ENCODE data around the gene ACAP3.

ACAP3 gene

GRCh38 chr1:1290238-1290731, 17.4 kb downstream of the ACAP3 start:
- Mint-ChIP-seq H3K9me3 (no peaks in the 10 kb centered on the region), H3K4me3 (no peak overlapping the region), H3K27me3 (ENCODE audit: low read depth) (no peaks in the 10 kb centered on the region), H3K27ac (peak overlapping the region; percentile 36), H3K4me1 (ENCODE audit: low read depth) (no peaks in the 10 kb centered on the region), H3K36me3 (ENCODE audit: low read depth) (no peaks in the 10 kb centered on the region)
- peak; percentile 47 for DNase-seq (ENCODE audit: low spot score)

DNA sequence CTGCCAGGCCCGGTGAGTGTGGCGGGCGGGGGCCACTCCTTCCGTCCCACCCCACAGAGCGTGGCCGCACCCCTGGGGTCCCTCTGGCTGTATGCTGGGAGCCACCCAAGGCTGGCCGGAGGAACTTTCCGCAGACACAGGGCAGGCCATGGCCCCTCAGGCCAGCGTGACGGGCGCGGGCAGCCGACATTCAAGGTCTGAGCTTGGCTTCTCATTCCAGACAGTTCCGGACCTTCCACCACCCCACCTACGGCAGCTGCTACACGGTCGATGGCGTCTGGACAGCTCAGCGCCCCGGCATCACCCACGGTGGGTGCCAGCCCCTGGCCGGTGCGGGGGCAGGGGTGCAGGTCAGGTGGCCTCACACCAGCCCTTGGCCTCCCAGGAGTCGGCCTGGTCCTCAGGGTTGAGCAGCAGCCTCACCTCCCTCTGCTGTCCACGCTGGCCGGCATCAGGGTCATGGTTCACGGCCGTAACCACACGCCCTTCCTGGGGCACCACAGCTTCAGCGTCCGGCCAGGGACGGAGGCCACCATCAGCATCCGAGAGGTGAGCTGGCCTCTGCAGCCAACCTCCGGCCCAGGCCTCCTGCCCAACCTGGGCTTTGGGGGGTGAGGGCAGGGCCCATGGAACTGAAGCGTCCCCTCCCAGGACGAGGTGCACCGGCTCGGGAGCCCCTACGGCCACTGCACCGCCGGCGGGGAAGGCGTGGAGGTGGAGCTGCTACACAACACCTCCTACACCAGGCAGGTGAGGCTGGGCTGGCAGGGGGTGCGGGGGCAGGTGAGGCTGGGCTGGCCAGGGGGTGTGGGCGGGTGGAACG, 20.2 kb downstream of the ACAP3 start:
- Mint-ChIP-seq H3K27me3 (ENCODE audit: low read depth) (no peaks in the 10 kb centered on the region), H3K4me1 (ENCODE audit: low read depth) (no peaks in the 10 kb centered on the region), H3K27ac (no peak overlapping the region), H3K36me3 (ENCODE audit: low read depth) (no peaks in the 10 kb centered on the region), H3K4me3 (no peak overlapping the region), H3K9me3 (no peaks in the 10 kb centered on the region)
- no peak for DNase-seq (ENCODE audit: low spot score)

DNA sequence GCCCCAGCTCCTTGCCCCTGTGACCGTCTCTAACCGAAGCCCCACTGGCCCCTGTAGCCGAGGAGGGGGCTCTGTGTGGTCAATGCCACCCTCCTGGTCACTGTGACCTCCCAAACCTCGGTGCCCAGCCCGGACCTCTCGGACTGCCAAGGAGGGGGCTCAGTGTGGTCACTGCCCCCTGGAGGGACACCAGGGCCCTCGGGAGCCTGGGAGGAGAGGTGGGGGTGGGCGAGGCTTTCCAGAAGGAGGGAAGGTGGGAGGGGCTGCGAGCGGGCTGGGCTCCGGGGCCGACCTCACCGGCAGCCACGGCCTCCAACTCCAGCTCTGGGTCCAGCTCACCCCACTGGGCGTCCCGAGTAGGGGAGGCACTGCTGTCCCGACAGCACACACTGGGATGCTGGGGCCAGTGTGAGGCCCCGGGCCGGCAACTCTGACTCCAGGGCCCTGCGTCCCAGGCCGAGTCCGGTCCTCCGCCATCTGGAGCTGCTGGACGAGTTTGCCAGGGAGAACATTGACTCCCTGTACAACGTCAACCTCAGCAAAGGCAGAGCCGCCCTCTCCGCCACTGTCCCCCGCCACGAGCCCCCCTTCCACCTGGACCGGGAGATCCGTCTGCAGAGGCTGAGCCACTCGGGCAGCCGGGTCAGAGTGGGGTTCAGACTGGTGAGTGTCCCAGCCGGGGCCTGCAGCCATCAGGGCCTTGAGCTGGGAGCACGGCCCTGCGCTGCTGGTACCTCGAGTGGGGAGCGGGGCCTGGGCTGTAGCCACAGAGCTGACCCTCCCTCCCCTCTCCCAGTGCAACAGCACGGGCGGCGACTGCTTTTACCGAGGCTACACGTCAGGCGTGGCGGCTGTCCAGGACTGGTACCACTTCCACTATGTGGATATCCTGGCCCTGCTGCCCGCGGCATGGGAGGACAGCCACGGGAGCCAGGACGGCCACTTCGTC, 21.1 kb downstream of the ACAP3 start:
- Mint-ChIP-seq H3K4me1 (ENCODE audit: low read depth) (no peaks in the 10 kb centered on the region), H3K9me3 (no peaks in the 10 kb centered on the region), H3K27me3 (ENCODE audit: low read depth) (no peaks in the 10 kb centered on the region), H3K36me3 (ENCODE audit: low read depth) (no peaks in the 10 kb centered on the region), H3K4me3 (no peak overlapping the region), H3K27ac (no peak overlapping the region)
- no peak for DNase-seq (ENCODE audit: low spot score)

GRCh38 chr1:1285611-1286311, 22.0 kb downstream of the ACAP3 start:
- no peaks in the 10 kb centered on the region for H3K9me3 Mint-ChIP-seq
- no peaks in the 10 kb centered on the region for H3K4me1 Mint-ChIP-seq (ENCODE audit: low read depth)

DNA sequence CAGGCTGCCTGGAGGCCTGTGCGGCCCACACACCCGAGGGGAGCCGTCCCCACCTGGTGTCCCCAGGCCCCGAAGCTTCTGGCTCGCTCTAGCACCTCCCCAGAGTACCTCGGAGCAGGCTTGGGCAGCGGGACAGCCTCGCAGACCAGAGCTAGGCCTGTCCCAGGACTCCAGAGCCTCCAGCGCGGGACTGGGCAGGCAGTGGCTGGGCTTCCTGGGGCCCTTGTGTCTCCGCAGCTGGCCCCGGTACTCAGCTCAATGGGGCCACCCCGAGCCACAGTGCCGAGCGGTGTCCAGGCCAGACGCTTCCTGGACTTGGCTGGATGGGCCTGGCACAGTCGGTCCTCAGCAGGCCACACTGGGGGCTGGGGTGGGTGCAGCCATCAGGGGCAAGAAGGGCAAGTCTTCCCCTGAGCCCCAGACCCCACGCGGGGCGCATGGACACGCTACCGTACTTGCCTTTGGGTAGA, 22.6 kb downstream of the ACAP3 start:
- Mint-ChIP-seq H3K36me3 (ENCODE audit: low read depth) (no peaks in the 10 kb centered on the region), H3K9me3 (no peaks in the 10 kb centered on the region), H3K4me1 (ENCODE audit: low read depth) (no peaks in the 10 kb centered on the region), H3K27ac (no peak overlapping the region), H3K4me3 (no peak overlapping the region), H3K27me3 (ENCODE audit: low read depth) (no peaks in the 10 kb centered on the region)
- DNase-seq (ENCODE audit: low spot score) = no peak

More at GRCh38 chr1:1285611-1286311, 22.0 kb downstream of the ACAP3 start:
- Mint-ChIP-seq H3K36me3 (ENCODE audit: low read depth) (no peaks in the 10 kb centered on the region), H3K27me3 (ENCODE audit: low read depth) (no peaks in the 10 kb centered on the region), H3K27ac (no peak overlapping the region), H3K4me3 (no peak overlapping the region)
- DNase-seq (ENCODE audit: low spot score) = no peak

DNA sequence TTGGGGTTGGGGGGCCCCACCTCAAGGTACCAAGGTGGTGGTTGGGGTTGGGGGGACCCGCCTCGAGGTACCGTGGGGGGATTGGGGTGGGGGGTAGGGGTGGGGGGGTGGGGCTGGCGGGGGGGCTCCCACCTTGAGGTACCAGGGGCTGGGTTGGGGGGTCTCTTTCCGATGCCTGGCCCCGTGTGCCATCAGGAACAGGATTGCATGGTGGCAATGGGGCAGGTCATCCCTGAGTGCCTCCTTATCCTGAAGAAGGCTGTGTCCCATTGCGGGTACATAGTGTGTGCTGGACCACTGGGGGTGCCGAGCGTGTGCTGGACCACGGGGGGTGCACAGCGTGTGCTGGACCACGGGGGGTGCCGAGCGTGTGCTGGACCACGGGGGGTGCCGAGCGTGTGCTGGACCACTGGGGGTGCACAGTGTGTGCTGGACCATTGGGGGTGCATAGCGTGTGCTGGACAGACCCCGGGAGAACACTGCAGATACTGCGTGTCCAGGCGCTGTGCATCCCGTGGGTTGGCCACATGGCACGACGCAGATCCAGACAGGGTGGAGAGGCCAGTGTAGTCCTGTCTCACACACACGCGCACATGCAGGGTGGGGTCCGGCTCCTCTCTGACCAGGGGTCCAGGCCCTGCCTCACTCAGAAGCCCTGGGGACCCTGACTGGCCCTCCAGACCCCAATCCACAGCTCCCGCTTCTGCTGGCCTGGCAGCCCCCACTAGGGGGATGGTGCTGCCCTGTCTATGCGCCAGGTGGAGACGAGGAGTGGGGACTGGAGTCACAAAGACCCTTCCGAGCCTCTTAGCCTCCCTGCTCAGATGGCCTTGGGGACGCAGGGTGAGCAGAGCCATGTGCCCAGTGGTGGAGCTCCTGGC, 23.3 kb downstream of the ACAP3 start:
- no peaks in the 10 kb centered on the region for H3K36me3 Mint-ChIP-seq (ENCODE audit: low read depth)
- H3K4me1 Mint-ChIP-seq (ENCODE audit: low read depth) = no peaks in the 10 kb centered on the region
- no peaks in the 10 kb centered on the region for H3K27me3 Mint-ChIP-seq (ENCODE audit: low read depth)
- no peak for DNase-seq (ENCODE audit: low spot score)
- no peak overlapping the region for H3K27ac Mint-ChIP-seq
- H3K4me3 Mint-ChIP-seq = no peak overlapping the region
- H3K9me3 Mint-ChIP-seq = no peaks in the 10 kb centered on the region

DNA sequence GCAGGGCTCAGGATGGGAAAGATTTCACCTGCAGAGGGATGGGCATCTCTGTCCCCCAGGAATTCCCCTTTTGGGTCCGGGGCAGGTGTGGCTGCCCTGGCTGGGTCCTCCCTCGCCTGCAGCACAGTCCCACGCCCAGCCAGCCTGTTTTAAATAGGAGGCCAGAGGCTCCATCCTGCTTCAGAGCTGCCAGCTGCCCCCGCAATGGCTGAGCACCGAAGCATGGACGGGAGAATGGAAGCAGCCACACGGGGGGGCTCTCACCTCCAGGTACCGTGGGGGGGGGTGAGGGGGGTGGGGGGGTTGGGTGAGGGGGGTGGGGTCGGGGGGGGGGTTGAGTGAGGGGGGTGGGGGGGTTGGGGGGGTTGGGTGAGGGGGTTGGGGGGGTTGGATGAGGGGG, 23.9 kb downstream of the ACAP3 start:
- no peaks in the 10 kb centered on the region for H3K4me1 Mint-ChIP-seq (ENCODE audit: low read depth)
- H3K4me3 Mint-ChIP-seq = no peak overlapping the region
- no peaks in the 10 kb centered on the region for H3K27me3 Mint-ChIP-seq (ENCODE audit: low read depth)
- H3K27ac Mint-ChIP-seq = no peak overlapping the region
- no peaks in the 10 kb centered on the region for H3K9me3 Mint-ChIP-seq
- no peak for DNase-seq (ENCODE audit: low spot score)
- no peaks in the 10 kb centered on the region for H3K36me3 Mint-ChIP-seq (ENCODE audit: low read depth)

GRCh38 chr1:1282998-1283397, 24.7 kb downstream of the ACAP3 start:
- Mint-ChIP-seq H3K36me3 (ENCODE audit: low read depth) (no peaks in the 10 kb centered on the region), H3K9me3 (no peaks in the 10 kb centered on the region), H3K27me3 (ENCODE audit: low read depth) (no peaks in the 10 kb centered on the region), H3K4me1 (ENCODE audit: low read depth) (no peaks in the 10 kb centered on the region), H3K4me3 (no peak overlapping the region), H3K27ac (no peak overlapping the region)
- DNase-seq (ENCODE audit: low spot score) = no peak

- H3K36me3 Mint-ChIP-seq (ENCODE audit: low read depth) = no peaks in the 10 kb centered on the region
- no peak for DNase-seq (ENCODE audit: low spot score)
- H3K9me3 Mint-ChIP-seq = no peaks in the 10 kb centered on the region
- H3K27ac Mint-ChIP-seq = no peak overlapping the region
- no peaks in the 10 kb centered on the region for H3K4me1 Mint-ChIP-seq (ENCODE audit: low read depth)
- no peaks in the 10 kb centered on the region for H3K27me3 Mint-ChIP-seq (ENCODE audit: low read depth)
- no peak overlapping the region for H3K4me3 Mint-ChIP-seq
Measured at GRCh38 chr1:1281533-1282321, 26.0 kb downstream of the ACAP3 start.

DNA sequence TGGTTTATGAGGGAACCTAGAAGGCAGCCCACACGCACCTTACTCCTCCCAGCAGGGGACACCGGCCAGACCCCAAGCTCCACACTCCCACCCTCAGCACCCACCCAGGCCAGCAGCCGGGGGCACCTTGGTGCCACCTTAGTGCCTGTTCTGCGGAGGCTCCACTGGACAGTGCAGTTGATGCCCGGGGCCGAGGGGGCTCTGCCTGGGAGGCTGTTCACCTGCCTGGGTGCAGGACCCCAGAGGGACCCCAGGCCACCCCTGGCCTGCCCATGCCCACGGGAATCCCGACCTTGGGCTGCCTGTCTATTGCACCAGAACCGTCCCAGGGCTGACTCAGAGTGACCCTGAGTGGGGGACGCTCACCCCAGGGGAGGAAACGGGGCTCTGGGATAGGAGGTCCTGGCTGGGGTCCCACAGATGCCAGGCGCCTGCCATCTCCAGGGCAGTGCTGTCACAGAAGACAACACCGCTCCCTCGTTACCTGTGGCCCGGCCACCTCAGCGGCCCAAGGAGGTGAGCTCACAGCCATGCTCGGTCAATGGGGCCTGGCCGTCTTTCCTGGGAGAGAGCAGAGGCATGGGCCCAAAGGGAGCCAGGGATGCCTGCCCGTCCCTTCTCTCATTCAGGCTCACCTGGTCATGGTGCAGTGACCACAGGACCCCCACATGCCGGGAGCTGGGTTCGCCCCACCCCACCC, 26.8 kb downstream of the ACAP3 start:
- H3K27ac Mint-ChIP-seq = no peak overlapping the region
- H3K36me3 Mint-ChIP-seq (ENCODE audit: low read depth) = no peaks in the 10 kb centered on the region
- no peak for DNase-seq (ENCODE audit: low spot score)
- no peaks in the 10 kb centered on the region for H3K27me3 Mint-ChIP-seq (ENCODE audit: low read depth)
- no peaks in the 10 kb centered on the region for H3K4me1 Mint-ChIP-seq (ENCODE audit: low read depth)
- no peaks in the 10 kb centered on the region for H3K9me3 Mint-ChIP-seq
- H3K4me3 Mint-ChIP-seq = no peak overlapping the region

DNA sequence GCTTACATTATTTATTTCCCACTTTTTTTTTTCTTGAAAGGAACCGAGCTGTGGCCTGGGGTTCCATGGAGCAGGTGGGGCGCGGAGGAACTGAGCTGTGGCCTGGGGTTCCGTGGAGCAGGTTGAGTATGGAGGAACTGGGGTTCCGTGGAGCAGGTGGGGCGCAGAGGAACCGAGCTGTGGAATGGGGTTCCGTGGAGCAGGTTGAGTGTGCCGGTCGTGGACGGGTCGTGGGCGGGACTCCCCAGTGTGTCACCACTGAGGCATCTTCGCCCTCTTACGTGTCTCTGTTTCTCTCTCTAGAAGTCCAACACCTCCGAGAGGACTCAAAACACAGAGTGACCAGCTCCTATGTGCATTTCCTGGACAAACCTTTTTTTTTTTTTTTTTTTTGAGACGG, 28.7 kb downstream of the ACAP3 start:
- no peaks in the 10 kb centered on the region for H3K36me3 Mint-ChIP-seq (ENCODE audit: low read depth)
- H3K9me3 Mint-ChIP-seq = no peaks in the 10 kb centered on the region
- no peak overlapping the region for H3K27ac Mint-ChIP-seq
- no peaks in the 10 kb centered on the region for H3K27me3 Mint-ChIP-seq (ENCODE audit: low read depth)
- no peaks in the 10 kb centered on the region for H3K4me1 Mint-ChIP-seq (ENCODE audit: low read depth)
- DNase-seq (ENCODE audit: low spot score) = no peak
- no peak overlapping the region for H3K4me3 Mint-ChIP-seq

DNA sequence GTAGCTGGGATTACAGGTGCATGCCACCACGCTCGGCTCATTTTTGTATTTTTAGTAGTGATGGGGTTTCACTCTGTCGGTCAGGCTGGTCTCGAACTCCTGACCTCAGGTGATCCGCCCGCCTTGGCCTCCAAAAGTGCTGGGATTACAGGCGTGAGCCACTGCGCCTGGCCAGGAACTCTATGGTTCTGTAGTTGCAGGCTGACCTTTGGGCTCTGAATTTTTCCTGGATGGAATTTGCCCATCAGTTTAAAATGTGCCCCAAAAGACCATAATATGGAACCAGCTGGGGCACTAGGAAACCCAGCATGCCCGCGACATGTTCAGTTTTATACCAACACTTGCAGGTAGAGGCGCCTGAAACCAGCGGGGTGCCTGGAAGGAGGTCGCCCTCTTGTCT, 29.1 kb downstream of the ACAP3 start:
- Mint-ChIP-seq H3K27me3 (ENCODE audit: low read depth) (no peaks in the 10 kb centered on the region), H3K36me3 (ENCODE audit: low read depth) (no peaks in the 10 kb centered on the region), H3K9me3 (no peaks in the 10 kb centered on the region), H3K4me3 (no peak overlapping the region), H3K4me1 (ENCODE audit: low read depth) (no peaks in the 10 kb centered on the region), H3K27ac (no peak overlapping the region)
- DNase-seq (ENCODE audit: low spot score) = no peak
